ENCODE measurements around the gene ZNF326.

The ZNF326 gene

GRCh38 chr1:89994805-89995597 is at the start of gene ZNF326:
Gene ZNF326 (plus strand): TSS chr1:89995110. CDS start chr1:89995258, 148 bp downstream.
- peak; percentile 93 for DNase-seq (ENCODE audit: low read depth in 2 of 2)

- DNase-seq (ENCODE audit: low read depth in 2 of 2) = no peak
These were observed 48.9 kb upstream of the ZNF326 start for GRCh38 chr1:89945852-89946476.

- no peak for DNase-seq (ENCODE audit: low read depth in 2 of 2)
These were observed 48.4 kb upstream of the ZNF326 start for GRCh38 chr1:89946532-89946931.

GRCh38 chr1:89948722-89949345 is 46.1 kb upstream of the ZNF326 start:
- no peak for DNase-seq (ENCODE audit: low read depth in 2 of 2)

GRCh38 chr1:89949991-89950624 is 44.8 kb upstream of the ZNF326 start:
- DNase-seq (ENCODE audit: low read depth in 2 of 2) = no peak

GRCh38 chr1:89950703-89951102 is 44.2 kb upstream of the ZNF326 start:
- no peak for DNase-seq (ENCODE audit: low read depth in 2 of 2)

GRCh38 chr1:89951766-89952604 is 42.9 kb upstream of the ZNF326 start:
- DNase-seq (ENCODE audit: low read depth in 2 of 2) = peak; percentile 45 to 52

GRCh38 chr1:89952605-89953130 is 42.2 kb upstream of the ZNF326 start:
- DNase-seq (ENCODE audit: low read depth in 2 of 2) = no peak

GRCh38 chr1:89953131-89953626 is 41.7 kb upstream of the ZNF326 start:
- DNase-seq (ENCODE audit: low read depth in 2 of 2) = peak; percentile 60 to 62

GRCh38 chr1:89953929-89954328 is 41.0 kb upstream of the ZNF326 start:
- DNase-seq (ENCODE audit: low read depth in 2 of 2) = no peak

- no peak for DNase-seq (ENCODE audit: low read depth in 2 of 2)
These were observed 40.5 kb upstream of the ZNF326 start for GRCh38 chr1:89954401-89954800.

GRCh38 chr1:89955311-89956205 is 39.4 kb upstream of the ZNF326 start:
- DNase-seq (ENCODE audit: low read depth in 2 of 2) = no peak

GRCh38 chr1:89957107-89957506 is 37.8 kb upstream of the ZNF326 start:
- DNase-seq (ENCODE audit: low read depth in 2 of 2) = no peak

- no peak for DNase-seq (ENCODE audit: low read depth in 2 of 2)
These were observed 35.9 kb upstream of the ZNF326 start for GRCh38 chr1:89958851-89959654.

GRCh38 chr1:89959719-89960118 is 35.2 kb upstream of the ZNF326 start:
- no peak for DNase-seq (ENCODE audit: low read depth in 2 of 2)

- no peak for DNase-seq (ENCODE audit: low read depth in 2 of 2)
These were observed 32.7 kb upstream of the ZNF326 start for GRCh38 chr1:89962024-89962741.

- DNase-seq (ENCODE audit: low read depth in 2 of 2) = no peak
These were observed 32.2 kb upstream of the ZNF326 start for GRCh38 chr1:89962742-89963075.

GRCh38 chr1:89965193-89965768 is 29.6 kb upstream of the ZNF326 start:
- DNase-seq (ENCODE audit: low read depth in 2 of 2) = no peak

All from fibroblast of skin of left quadriceps (primary cell).